Ovary (tissue), 9 donors: ENCODE measurements around the gene TNS3. TPM values are rescaled to one million over a fixed set of nuclear protein-coding genes. Genes with fewer than 3 reads are reported as not detected.

ENCODE experiments used
- DNase-seq, 5 donors: peaks; one replicate each; pipeline ENCODE4 v3.0.0-alpha.2; 2019 to 2020
- H3K27ac ChIP-seq, 2 donors: fragments of 200-600 bp; one replicate each; pipeline versions ENCODE4 v1.5.1 to v1.8.0; 2019 to 2022
- H3K27me3 ChIP-seq: fragments of 200-600 bp; one replicate; pipeline ENCODE4 v1.8.0; 2022
- H3K36me3 ChIP-seq: fragments of 200-600 bp; sonication (generic); one replicate; pipeline ENCODE4 v1.5.1; 2019
- H3K4me1 ChIP-seq: one replicate; pipeline ENCODE4 v1.8.1; 2013; ENCODE audit warnings: mild to moderate bottlenecking, moderate library complexity; ENCODE audit not compliant: insufficient read depth
- H3K4me3 ChIP-seq: fragments of 200-600 bp; sonication (generic); one replicate; pipeline ENCODE4 v1.5.1; 2017
- H3K9me3 ChIP-seq, 2 donors: fragments of 200-600 bp in 1 of 2; sonication (generic) in 1 of 2; one replicate each; pipeline versions ENCODE4 v1.5.1 to v1.8.1; 2013 to 2019; ENCODE audit warnings: mild to moderate bottlenecking in 1 of 2, moderate library complexity in 1 of 2
- CTCF ChIP-seq, 3 donors: fragments of 450-650 bp in 2 of 3; fragments of 200-600 bp in 1 of 3; IDR thresholded peaks; one replicate each; pipeline versions ENCODE4 v1.5.1 to v1.8.0; 2016 to 2022; ENCODE audit warnings: antibody characterized with exemption in 3 of 3, mild to moderate bottlenecking in 1 of 3
- EP300 ChIP-seq: sonication (generic); formaldehyde crosslinking; IDR thresholded peaks from one replicate; pipeline ENCODE4 v1.6.1; 2017; ENCODE audit warnings: antibody characterized with exemption
- POLR2A ChIP-seq: fragments of 450-650 bp; IDR thresholded peaks from one replicate; pipeline ENCODE4 v1.6.1; 2017; ENCODE audit warnings: antibody characterized with exemption, mild to moderate bottlenecking, moderate library complexity
- WGBS, 3 donors: extraction: QIAGEN DNeasy Blood & Tissue Kit in 1 of 3; methylation state at CpG; one replicate each; pipeline versions ENCODE4 v1.1.5 to v1.1.7; 2013 to 2017; 5-methylcytosine and 5-hydroxymethylcytosine counted together
- intact Hi-C, 4 donors: fragments of 100-400 bp; cut with DNase I; formaldehyde crosslinking; loops; one replicate each; pipeline versions ENCODE4 v1.11.0 to v1.15.1; 2022 to 2023
- polyA plus RNA-seq, 2 donors: library from polyadenylated mRNA; stranded (reverse); fragments of 200-250 nt in 1 of 2; fragments of 350-450 nt in 1 of 2; fragmentation: Illumina TruSeq in 1 of 2; extraction: RNeasy Lipid Tissue Mini Kit (QIAGEN cat#74804) in 1 of 2; gene quantifications; one replicate each; pipeline ENCODE4 v1.2.3, GENCODE V29; 2013 to 2014
- total RNA-seq, 7 donors: library from RNA; depleted of rRNA in 2 of 7; stranded (reverse); fragments of >200 nt in 2 of 7; fragmentation: NEBNext Ultra II Directional in 3 of 7; extraction: Animal tissue kit (Norgen Biotek cat#: 25700) in 3 of 7; gene quantifications; one replicate each; pipeline versions ENCODE4 v1.1.0 to v1.2.4, GENCODE V29; 2016 to 2023
- donor health status: DM: no; HTN: no; CAD: no; lungs with moderate emphysema.
- donor health status: DM: no; HTN: no; CAD: no.
- donor health status: Bipolar disorder and iron deficiency.
- donor health status: DM: yes; HTN: yes; CAD: no.
- donor health status: DM: no; HTN: no; CAD: no.
- donor health status: DM: yes; HTN: yes; CAD: no.

Gene TNS3
- total and polyA plus RNA-seq, 9 donors: 36.6 to 137 (median 91.3) TPM

GRCh38 chr7:47231032-47231431 lies 350.9 kb downstream of the TNS3 start:
- H3K27me3 ChIP-seq: no peaks in the 10 kb centered on the region
- no peaks in the 10 kb centered on the region for H3K9me3 ChIP-seq
- WGBS, 3 donors: 84 to 93% (median 85%) methylated on average over 3 of the region's 3 CpGs
- intact Hi-C loops: no loop called here
- no peak overlapping the region for H3K27ac ChIP-seq
- H3K36me3 ChIP-seq: no peaks in the 10 kb centered on the region
- TF ChIP-seq POLR2A (no peak), EP300 (no peak), CTCF (IDR thresholded peaks at IDR 0.05) (no peak)
- H3K4me1 ChIP-seq: no peaks in the 10 kb centered on the region
- no peak overlapping the region for H3K4me3 ChIP-seq
- DNase-seq: no peak

GRCh38 chr7:47228386-47229014 lies 353.4 kb downstream of the TNS3 start:
- Histone ChIP-seq H3K36me3 (no peaks in the 10 kb centered on the region), H3K27me3 (no peaks in the 10 kb centered on the region), H3K9me3 (no peaks in the 10 kb centered on the region), H3K4me3 (no peak overlapping the region), H3K4me1 (no peaks in the 10 kb centered on the region), H3K27ac (no peak overlapping the region)
- TF ChIP-seq CTCF (IDR thresholded peaks at IDR 0.05): no peak
- no peak for TF ChIP-seq POLR2A
- TF ChIP-seq EP300: no peak
- 94 to 96% (median 96%) methylated on average over 11 of the region's 11 CpGs for WGBS, 3 donors
- no peak for DNase-seq
- intact Hi-C loops: no loop called here

GRCh38 chr7:47227762-47228177 lies 354.1 kb downstream of the TNS3 start:
- TF ChIP-seq CTCF (IDR thresholded peaks at IDR 0.05): no peak
- TF ChIP-seq EP300: no peak
- no peak for TF ChIP-seq POLR2A

GRCh38 chr7:47226696-47227095 lies 355.2 kb downstream of the TNS3 start:
- no peak for TF ChIP-seq CTCF (IDR thresholded peaks at IDR 0.05)
- whole genome bisulfite sequencing, 3 donors: 89 to 92% (median 90%) methylated on average over 5 of the region's 5 CpGs
- intact Hi-C loops: no loop called here
- no peaks in the 10 kb centered on the region for H3K9me3 ChIP-seq
- no peaks in the 10 kb centered on the region for H3K27me3 ChIP-seq
- no peak for DNase-seq
- H3K27ac ChIP-seq: no peak overlapping the region
- no peak overlapping the region for H3K4me3 ChIP-seq
- H3K36me3 ChIP-seq: no peaks in the 10 kb centered on the region
- H3K4me1 ChIP-seq: no peaks in the 10 kb centered on the region

More at GRCh38 chr7:47227762-47228177, 354.1 kb downstream of the TNS3 start:
- Histone ChIP-seq H3K4me1 (no peaks in the 10 kb centered on the region), H3K4me3 (no peak overlapping the region), H3K27ac (no peak overlapping the region), H3K9me3 (no peaks in the 10 kb centered on the region), H3K27me3 (no peaks in the 10 kb centered on the region), H3K36me3 (no peaks in the 10 kb centered on the region)
- intact Hi-C loops: no loop called here
- peak in 1 of 5 donors; percentile 31 for DNase-seq
- 20 to 30% (median 22%) methylated on average over 6 of the region's 6 CpGs for WGBS, 3 donors
